Eye (tissue), 1 donor: ENCODE results near the gene CIAO2B.
"Not testable (repeated sequence)": the region's sequence is repeated elsewhere in the genome, so short reads cannot be mapped to it uniquely, and the experiment has no call there.

Source experiments
- DNase-seq: peaks from one replicate; pipeline ENCODE4 v3.0.0-alpha.2; 2015

The CIAO2B gene

GRCh38 chr16:66934138-66934838 is at the start of gene CIAO2B:
TSS of gene CIAO2B (minus strand) at chr16:66934402. CDS start at chr16:66934364, 38 bp downstream.
- DNase-seq: peak; percentile 94

DNA sequence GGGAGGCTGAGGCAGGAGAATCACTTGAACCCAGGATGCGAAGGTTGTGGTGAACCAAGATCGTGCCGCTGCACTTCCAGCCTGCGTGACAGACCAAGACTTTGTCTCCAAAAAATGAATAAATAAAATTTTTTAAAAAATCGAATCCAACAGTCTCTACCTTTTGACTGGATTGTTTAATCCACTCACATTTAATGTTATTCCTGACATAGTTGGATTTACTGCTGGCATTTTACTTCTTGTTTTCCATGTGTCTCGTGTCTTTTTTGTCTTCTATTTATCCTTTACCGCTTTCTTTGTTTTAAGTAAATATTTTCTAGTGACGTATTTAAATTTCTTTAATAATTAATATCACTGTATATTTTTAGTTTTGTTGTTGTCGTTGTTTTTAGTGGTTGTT is 48.8 kb upstream of the CIAO2B start:
- no peak for DNase-seq

- DNase-seq: no peak
These were observed 45.0 kb upstream of the CIAO2B start for GRCh38 chr16:66979011-66979717.

GRCh38 chr16:66977341-66978113 is 43.3 kb upstream of the CIAO2B start:
- peak; percentile 92 for DNase-seq

DNA sequence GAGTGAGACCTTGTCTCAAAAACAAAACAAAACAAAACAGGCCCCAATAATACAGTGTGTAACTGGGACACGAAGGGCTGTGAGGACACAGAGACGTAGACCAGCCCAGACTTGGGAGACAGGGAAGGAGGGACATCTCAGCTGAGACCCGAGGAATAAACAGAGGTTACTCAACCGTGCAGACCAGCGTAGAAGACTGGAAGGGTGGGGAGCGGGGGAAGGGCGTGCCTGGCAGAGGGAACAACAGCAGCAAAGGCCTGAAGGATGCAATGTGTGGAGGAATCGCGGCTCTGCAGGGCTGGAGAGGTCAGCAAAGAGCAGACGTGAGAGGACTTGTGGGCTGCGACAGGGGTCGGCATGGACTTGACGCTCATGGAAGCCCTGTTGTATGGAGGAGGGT is 42.5 kb upstream of the CIAO2B start:
- peak; percentile 58 for DNase-seq

DNA sequence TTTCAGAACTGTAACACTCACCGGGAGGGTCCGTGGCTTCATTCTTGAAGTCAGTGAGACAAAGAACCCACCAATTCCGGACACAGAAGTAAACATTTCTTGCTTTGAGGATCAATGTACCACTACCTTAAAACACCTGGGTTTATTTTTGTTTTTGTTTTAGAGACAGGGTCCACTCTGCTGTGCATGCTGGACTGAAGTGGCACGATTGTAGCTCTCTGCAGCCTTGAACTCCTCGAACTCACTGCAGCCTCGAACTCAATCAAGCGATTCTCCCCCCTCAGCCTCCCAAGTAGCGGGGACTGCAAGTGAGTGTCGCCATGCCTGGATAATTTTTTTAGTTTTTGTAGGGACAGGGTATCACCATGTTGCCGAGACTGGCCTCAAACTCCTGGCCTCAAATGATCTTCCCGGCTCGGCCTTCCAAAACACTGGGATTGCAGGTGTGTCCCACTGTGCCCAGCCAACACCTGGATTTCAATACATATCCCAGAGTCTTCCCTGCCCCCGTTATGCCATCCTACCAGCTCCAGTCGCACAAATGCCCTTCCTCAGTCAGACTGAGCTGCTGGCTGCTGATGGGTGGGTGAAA is 41.2 kb upstream of the CIAO2B start:
- DNase-seq: no peak

- DNase-seq: not testable (repeated sequence)
These were observed 40.7 kb upstream of the CIAO2B start for GRCh38 chr16:66974932-66975246.

DNA sequence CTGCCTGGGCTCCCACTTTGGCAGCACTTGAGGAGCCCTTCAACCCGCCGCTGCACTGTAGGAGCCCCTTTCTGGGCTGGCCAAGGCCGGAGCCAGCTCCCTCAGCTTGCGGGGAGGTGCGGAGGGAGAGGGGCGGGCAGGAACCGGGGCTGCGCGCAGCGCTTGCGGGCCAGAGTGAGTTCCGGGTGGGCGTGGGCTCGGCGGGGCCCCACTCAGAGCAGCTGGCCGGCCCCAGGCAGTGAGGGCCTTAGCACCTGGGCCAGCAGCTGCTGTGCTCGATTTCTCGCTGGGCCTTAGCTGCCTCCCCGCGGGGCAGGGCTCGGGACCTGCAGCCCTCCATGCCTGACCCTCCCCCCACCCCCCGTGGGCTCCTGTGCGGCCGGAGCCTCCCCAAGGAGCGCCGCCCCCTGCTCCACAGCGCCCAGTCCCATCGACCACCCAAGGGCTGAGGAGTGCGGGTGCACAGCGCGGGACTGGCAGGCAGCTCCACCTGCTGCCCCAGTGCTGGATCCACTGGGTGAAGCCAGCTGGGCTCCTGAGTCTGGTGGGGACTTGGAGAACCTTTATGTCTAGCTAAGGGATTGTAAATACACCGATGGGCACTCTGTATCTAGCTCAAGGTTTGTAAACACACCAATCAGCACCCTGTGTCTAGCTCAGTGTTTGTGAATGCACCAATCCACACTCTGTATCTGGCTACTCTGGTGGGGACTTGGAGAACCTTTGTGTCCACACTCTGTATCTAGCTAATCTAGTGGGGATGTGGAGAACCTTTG is 40.1 kb upstream of the CIAO2B start:
- not testable (repeated sequence) for DNase-seq

DNA sequence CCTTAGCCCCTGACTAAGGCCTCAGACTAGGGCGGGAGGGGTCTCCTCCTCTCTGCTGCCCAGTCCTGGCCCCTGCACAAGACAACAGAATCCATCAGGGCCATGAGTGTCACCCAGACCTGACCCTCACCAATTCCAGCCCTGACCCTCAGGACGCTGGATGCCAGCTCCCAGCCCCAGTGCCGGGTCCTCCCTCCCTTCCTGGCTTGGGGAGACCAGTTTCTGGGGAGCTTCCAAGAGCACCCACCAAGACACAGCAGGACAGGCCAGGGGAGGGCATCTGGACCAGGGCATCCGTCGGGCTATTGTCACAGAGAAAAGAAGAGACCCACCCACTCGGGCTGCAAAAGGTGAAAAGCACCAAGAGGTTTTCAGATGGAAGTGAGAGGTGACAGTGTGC is 39.5 kb upstream of the CIAO2B start:
- DNase-seq: no peak

- DNase-seq: no peak
These were observed 38.8 kb upstream of the CIAO2B start for GRCh38 chr16:66972983-66973382.

GRCh38 chr16:66970775-66971720 is 36.8 kb upstream of the CIAO2B start:
- DNase-seq: no peak

DNA sequence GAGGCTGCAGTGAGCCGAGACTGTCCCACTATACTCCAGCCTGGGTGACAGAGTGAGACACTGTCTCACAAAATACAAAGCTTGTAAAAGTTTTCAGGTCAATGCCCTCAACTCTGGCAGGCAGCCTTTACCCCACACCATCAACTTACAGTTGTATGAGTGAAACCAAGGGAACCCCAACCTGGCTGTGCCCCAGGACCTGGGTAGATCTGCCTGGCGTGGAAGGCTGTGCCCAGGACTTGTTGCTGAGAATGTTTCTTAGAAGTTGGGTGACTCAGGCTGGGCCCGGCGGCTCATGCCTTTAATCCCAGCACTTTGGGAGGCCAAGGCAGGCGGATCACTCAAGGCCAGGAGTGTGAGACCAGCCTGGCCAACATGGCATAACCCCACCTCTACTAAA is 34.6 kb upstream of the CIAO2B start:
- no peak for DNase-seq

DNA sequence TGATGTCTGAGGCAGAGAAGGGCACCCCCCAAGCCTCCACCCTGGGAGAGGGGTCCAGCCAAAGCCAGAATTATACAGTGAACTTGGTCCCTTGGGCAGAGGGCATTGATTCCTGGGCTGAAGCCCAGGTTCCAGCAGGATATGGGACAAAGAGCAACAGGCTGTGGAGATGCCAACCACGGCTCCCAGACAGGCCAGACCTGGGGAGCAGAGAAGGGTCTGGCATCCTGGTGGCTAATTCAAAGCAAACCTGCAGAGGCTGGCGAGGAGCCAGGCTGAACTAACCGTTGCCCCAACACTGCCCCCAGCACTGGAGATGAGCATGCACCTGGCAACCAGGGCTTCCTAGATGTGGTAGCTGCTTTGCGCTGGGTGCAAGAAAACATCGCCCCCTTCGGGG is 29.8 kb upstream of the CIAO2B start:
- DNase-seq: no peak

DNA sequence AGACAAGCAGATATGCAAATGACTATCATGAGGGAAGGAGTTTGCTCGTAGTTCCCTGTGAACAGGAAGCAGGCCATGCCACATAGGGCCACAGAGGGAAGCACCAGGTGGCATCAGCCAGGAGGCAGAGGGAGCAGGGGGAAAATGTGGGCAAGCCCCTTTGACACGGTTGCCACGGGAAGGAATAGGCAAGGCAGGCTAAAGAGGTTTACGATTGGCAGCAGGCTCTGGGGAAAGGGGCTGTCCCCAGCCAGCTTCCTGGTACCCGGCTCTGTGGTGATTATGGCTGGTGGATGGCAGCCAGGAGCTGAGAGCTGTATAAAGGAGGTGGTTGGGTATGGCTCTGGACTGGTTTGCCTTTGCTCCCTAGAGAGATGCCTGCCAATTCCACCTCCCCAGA is 27.7 kb upstream of the CIAO2B start:
- no peak for DNase-seq

- peak; percentile 80 for DNase-seq
These were observed 27.0 kb upstream of the CIAO2B start, which contains the start of gene CES3 for GRCh38 chr16:66961065-66961744. TSS of gene CES3 (plus strand) at chr16:66961266. CDS start at chr16:66961308, 42 bp downstream.

- no peak for DNase-seq
These were observed 26.1 kb upstream of the CIAO2B start for GRCh38 chr16:66960270-66960669.

GRCh38 chr16:66959704-66960161 is 25.5 kb upstream of the CIAO2B start:
- no peak for DNase-seq

DNA sequence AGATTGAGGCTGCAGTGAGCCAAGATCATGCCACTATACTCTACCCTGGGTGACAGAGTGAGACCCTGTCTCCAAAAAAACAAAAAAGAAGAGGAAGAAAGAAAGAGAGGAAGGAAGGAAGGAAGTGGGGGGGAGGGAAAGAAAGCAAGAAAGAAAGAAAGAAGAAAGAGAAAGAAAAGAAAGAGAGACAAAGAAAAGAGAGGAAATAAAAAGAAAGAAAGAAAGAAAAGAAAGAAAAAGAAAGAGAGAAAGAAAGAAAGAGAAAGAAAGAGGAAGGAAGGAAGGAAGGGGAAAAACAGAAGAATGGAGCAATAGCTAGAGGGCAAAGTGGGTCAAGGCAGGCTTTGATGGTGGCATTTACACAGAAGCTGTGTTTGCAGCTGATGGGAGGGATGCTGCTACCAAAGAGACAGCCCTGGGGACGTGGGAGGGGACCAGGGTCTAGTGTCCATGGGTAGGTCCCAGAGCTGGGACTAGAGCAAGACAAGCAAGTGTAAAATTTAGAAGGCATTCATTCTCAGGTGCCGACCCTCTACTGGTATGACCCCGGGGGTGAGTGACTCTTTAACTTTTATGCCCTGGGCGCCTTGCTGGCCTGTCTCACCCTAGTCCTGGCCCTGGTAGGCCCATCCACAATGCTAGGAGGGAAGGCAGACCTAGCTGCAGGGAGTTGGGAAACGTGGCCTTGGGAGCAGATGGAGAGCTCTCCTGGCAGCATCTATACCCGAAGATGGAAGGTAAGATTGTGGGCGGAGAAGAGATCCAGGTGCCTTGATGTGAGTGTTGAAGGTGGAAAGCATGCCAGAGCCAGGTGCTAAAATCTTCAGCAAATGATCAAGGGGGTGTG is 24.9 kb upstream of the CIAO2B start:
- DNase-seq: no peak

DNA sequence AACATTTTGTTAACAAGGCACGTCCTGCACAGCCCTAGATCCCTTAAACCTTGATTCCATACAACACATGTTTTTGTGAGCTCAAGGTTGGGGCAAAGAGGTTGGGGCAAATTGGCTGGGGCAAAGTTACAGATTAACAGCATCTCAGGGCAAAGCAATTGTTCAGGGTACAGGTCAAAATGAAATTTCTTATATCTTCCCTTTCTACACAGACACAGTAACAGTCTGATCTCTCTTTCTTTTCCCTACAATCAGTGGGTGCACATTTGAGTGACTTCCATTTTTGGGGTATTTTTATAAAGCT is 21.9 kb upstream of the CIAO2B start:
- not testable (repeated sequence) for DNase-seq
